GM18909 (cell line): ENCODE results near the gene NTSR1.

ENCODE experiments used
- ATAC-seq: cut with Tn5 transposase; IDR thresholded peaks from one replicate; pipeline ENCODE4 v1.9.1; 2021; ENCODE audit warnings: mild to moderate bottlenecking; ENCODE audit not compliant: unreplicated experiment, poor library complexity

NTSR1 gene

DNA sequence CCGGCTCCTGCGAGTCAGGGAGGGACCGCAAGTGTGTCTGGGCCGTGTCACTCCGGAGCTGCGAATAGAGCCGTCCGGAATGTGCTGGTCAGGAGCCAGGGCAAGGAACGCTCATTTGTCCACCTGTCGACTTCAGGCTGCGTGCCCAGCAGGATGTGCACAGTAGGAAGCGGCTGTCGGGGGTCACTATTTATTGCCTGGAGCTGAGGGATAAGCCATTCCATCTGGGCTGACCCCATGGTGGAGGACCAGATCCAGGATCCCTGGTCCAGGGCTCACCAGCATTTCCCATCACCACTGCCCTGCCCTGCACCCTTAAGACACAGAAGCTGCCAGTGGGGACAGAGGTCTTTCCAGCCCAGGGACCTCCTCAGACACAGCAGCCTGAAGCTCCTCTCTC is 14.7 kb downstream of the NTSR1 start:
- no peak for ATAC-seq

DNA sequence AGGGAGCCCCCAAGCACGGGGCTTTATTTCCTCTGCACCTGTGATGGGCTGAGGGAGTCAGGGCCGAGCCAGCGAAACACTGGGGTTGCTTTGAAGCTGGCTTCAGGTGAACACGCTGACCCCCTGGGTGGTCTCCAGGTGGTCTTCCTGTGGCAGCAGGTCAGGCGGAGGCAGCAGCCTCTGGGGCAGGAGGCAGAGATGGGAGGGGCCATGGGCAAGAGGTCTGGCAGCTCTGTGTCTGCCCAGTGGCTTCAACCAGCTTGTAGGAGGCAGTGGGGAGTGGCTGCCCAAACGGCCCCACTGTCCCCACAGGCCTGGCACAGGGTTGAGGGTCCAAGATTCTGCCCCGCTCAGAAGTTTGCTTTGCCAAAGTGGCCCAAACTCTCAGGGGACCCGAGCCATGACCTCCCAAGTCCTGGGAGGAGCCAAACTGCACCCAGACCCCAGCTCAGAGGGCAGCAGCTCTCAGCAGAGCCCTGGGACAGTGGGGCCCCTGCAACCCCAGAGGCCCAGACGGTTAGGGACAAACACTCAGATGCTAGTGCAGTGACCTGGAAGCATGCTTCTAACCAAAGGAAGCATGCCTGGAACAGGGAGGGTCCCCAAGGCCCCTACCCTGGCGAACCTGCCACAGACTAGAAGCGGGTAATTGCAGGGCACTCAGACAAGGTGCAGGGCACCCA is 15.3 kb downstream of the NTSR1 start:
- no peak for ATAC-seq

DNA sequence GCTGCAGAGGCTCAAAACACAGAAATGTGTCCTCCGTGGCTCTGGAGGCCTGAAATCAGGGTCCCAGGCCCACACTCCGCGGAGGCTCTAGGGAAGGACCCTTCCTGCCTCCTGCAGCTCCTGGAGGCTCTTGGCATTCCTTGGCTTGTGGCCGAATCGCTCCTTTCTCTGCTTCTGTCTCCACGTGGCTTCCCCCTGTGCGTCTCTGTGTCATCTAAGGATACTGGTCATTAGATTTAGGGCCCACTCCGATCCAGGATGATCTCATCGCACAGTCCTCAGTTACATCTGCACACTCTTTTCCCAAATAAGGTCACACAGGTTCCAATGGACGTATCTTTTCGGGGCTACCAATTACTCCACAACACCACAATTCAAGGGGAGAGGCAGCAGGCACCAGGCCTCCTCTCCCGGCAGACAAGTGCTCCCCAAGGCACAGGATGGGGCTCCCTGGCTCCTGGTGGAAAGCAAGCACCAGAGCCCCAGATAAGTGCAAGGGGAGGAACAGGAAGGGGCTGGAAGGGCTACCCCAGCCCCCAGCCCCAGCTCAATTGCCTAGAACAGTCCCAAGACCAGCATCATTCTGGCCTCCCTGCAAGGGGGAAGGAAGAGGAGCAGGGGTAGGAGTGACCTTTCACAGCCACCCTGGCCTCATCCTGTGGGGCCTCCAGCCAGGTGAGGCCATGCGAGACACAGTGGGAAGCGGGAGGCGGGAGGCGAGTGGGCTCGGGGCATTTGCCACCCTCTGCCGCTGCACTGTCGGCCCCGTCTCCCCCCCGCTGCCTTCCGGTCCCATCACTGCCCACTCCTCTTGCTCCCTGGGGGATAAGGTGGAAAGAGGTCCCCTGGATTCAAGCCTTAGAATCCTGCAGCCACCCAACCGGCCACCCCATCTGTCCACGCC is 16.3 kb downstream of the NTSR1 start:
- no peak for ATAC-seq

DNA sequence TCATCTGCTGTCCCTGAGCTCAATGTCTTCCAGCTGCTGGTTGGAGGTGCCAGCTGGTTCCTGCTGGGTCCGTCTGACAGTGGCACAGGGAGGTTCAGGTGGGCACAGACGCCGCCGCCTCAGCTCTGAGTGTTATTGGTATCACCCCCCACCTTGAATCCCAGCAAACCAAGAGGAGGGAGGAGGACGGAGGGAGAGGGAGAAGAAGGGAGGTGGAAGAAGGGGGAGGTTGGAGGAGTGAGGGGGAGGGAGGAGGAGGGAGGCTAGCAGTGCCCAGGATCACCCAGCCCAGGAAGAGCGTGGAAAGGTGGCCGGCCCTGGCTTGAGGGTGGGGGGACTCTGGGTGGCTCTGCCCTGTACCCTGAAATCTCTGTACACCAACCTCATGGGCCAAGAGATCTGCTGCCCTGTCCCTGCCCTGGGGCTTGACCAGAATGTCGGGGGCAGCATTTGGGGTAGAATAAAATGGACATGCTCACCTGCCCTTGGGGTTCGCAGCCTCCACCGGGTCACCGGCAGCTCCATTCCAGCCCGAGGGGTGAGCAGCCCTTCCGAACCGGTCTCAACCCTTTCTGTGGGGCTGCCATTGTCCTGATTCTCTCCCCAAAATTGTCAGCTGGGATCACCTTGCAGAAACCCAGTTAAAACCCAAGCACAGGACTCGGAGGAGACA is 17.1 kb downstream of the NTSR1 start:
- no peak for ATAC-seq

DNA sequence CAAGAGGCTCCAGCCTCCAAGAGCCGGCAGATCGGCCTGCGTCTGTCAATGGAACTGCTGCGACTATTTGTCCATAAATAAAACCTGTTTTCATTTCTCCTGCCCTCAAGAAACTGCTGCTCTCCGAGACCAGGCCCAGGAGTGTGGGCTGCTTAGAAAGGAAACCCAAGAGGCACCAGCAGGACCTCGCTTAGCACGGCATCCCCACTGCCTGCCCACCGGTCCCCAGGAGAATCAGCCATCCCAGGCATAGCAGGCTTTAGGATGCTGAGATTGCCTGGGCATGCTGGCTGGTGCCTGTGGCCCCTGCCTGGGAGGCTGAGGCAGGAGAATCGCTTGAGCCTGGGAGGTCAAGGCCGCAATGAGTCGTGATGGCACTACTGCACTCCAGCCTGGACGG is 17.6 kb downstream of the NTSR1 start:
- no peak for ATAC-seq

DNA sequence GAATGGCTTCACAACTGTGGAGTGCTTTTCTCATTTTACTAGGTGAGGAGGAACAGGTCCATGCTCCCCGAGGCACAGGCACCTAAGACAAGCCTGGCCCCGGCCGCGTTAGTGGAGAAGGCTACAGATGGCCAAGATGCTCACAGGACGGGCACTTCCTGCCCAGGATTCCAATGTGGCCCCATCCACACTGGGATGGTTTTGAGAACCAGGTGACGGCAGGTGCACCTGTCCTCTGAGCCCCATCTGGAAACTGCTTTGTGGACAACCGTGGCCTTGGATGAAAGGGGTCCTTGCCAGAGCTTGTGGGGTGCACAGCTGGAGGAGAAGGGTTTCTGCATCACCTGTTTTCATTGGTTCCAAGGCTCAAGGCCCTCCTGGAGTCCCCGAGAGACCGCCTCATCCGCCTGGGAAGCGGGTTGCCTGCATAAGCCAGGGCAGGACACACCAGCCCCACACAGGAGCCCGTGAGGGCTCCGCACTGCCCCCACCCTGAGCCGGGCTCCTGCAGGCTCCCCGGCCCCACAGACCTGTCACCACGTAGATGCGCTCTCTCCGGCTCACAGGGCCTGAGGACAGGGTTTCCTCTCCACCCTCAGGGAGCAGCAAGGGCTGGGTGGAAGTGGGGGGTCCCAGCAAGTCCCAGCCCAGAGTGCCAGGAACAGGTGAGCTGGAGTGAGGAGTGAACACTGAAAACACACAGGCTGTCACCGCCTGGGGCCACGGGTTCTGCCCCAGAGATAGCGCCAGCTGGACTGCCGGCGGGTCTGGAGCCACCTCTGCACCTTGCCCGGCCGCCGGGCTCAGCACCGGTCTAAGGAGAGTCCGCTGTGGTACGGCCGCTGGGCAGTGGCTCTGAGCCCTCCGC is 18.3 kb downstream of the NTSR1 start:
- no peak for ATAC-seq

DNA sequence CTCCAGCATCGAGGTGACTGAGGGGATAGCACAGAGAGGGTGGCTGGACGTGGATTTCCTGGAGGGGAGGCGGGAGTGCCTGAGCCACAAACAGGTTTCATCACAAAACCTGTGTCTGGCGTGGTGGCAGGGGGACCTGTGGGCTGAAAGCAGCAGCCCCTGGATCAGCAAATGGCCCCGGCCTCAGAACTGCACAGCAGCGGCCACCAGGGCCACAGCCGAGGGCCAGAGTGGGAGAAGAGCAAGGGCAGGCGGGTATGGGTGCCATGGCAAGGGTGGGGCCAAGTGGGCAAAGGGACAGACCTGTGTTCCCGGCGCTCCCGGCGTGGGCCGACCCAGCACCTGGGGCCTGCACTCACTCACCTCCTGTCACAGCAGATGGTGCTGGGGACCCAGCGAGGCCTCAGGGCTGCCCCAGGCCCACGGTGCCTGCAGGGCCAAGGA is 19.0 kb downstream of the NTSR1 start:
- no peak for ATAC-seq

DNA sequence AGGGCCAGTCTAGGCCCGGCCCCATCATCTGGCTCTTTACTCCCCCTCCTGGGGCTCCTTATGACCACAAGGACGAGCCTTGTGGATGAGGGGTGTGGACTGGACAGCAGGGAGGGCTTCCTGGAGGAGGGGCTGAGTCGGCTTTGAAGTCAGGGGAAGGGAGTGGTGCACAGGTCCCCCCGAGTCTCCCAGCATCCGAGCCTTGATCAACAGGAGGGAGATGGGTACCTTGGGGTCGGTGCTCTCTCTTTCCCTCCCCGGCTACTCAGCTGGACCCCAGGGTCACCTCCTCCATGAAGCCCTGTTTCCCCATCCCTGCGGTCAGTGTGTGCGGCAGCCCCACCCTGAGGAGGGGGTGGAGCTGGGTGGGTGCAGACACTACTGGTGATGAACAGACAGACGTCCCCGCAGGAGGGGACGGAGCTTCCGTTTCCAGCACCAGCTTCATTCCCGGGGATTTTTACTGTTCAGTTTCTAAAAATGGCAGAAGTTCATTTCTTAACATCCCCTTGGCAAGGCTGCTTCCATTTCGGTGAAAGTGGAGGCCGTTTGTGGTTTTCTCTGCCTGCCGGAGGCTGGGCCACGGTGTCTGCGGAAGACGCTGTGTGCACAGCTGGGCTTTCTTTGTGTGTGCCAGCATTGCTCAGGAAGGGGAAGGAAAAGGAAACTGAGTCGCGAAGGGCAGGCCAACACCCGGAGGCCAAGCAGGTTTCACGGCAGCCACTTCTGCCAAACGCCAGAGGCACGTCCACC is 19.6 kb downstream of the NTSR1 start:
- no peak for ATAC-seq

DNA sequence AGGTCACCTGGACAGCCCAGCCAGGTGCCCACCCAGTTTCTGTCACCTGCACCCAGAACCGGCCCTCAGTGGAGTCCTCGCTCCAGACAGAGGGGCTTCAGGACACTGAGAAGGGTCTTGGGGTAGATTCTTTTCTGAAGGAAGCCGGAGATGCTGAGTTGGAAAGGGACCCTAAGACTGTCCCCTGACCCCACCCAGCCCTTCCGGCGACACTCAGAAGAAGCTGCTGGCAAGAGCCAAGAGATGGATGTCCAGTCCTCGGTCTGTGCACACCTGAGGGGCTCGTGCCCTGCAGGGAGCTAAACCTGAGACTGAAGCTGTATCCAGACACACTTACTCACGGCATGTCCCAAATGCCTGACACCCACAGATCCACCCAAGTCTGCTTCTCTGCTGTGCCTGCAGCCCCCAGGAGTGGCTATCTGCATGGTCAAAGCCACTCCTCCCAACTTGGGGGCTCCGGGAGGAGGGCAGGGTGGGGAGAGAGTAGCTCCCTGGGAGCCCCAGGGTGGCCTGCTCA is 20.2 kb downstream of the NTSR1 start:
- no peak for ATAC-seq

DNA sequence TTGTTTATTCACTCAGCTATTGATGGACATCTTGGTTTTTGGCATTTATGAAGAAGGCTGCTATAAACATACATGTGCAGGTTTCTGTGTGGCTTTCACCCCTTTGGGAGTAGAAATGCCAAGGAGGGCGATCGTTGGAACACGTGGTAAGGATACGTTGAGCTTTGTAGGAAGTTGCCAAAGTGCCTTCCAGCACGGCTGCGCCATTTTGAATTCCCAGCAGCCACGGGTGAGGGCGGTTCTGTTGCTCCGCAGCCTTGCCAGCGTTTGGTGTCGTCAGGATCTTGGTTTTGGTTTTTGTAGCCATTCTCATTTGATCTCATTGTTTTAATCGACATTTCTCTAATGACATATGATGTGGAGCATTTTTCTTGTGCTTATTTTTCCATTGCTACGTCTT is 21.8 kb downstream of the NTSR1 start:
- ATAC-seq: no peak

DNA sequence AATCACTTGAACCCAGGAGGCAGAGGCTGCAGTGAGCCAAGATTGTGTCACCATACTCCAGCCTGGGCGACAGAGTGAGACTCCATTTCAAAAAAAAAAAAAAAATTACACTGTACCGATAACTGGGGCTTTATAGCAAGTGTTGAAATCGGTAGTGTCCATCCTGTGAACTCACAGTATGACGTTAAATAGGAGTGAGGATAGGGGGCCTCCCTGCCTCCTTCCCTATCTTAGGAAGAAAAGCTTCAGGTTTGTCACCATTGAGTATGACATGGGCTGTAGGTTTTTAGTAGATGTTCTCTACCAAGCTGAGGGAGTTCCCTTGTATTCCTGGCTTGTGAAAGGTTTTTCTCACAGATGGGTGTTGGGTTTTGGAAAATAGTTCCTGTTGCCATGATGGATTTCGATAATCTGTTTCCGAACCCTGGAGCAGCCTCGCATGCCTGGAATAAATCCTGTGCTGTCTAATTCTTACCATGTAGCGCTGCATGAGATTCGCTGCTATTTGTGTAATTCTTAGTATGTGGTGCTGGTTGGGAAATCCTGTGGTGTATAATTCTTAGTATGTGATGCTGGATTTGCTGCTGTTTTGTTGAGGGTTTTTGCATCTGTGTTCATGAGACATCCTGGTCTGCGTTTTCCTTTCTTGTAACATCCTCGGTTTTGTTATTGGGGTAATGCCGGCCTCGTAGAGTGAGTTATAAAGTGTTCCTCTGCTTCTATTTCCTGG is 23.6 kb downstream of the NTSR1 start:
- ATAC-seq: no peak

DNA sequence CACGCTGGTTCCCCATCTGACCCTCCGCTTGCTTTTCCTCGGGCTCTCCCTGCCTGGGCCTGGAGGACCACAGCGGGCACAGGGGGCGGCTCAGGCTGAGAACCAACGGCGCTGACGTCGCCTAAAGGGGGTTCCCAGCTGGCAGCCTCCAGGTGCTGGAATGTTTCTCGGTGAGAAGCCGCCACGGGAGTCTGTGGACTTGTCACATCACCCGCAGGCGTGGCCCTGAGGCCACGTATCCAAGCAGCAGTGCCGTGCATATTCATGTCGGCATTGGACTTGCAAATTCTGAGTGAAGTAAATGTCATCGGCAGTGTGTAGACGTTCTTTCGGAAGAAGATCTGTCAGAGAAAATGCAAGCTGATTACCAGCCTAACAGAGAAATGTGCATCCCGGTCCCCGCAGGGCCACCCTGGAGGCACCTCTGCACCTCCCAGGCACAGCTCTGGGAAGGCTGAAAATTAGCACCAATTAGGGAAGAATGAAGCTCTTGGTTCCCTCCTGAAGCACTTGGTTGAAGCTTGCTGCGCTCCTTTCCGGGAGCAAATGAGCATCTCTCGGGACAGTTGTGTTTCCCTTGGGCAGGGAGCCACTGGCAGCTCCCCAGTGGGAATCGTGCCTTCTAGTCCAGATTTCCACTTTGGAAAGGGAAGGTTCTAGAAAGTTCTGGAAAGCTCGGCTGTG is 24.3 kb downstream of the NTSR1 start:
- ATAC-seq: no peak

DNA sequence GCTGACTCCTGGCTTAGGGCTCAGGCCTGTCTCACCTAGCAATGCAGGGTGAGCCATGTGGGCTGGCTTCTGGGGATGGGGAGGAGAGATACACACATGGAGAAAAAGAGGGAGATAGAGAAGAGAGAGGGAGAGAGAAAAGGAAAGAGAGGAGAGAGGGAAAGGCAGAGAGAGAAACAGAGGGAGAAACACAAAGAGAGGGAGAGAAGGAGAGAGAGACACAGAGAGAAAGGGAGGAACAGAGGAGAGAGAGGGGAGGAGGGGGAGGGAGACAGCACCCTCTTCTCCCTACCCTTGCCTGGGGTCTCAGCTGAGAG is 24.8 kb downstream of the NTSR1 start:
- ATAC-seq: no peak

DNA sequence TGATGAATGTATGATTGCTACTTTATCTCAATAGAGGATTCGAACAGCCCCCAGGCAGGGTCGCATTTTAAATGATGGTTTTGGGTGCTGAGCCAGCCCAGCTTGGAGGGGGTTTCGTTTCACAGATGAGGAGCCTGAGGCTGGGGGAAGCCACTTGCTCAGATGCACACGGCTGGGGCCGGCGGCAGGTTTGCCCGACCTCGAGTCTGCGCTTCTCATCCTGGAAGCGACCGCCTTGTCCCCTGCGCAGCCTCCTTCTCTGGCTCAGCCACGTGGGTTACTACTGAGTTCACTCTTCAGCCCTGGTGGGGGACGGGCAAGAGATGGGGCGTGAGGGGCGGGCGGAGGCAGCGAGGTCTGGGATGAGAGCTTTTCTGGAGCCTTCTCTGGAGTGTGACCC is 25.3 kb downstream of the NTSR1 start:
- ATAC-seq: no peak

DNA sequence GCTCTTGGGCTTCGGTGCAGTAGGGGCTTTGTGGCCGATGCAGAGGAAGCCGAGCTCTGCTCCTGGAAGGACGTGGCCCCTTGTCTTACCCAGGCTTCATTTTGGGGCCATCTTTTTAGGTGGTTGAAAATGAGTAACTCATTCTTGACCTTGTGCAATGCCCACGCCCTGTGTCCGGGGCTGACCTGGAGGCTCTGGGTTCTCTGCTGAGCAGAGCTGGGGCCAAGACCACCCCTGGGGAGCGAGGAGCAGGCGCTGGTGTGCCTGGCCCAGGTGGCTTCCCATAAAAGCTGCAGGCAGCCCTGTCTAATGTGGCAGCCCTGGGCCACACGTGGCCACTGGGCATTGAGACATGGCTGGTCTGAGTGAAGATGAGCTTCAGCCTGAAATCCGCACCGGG is 25.7 kb downstream of the NTSR1 start:
- no peak for ATAC-seq

DNA sequence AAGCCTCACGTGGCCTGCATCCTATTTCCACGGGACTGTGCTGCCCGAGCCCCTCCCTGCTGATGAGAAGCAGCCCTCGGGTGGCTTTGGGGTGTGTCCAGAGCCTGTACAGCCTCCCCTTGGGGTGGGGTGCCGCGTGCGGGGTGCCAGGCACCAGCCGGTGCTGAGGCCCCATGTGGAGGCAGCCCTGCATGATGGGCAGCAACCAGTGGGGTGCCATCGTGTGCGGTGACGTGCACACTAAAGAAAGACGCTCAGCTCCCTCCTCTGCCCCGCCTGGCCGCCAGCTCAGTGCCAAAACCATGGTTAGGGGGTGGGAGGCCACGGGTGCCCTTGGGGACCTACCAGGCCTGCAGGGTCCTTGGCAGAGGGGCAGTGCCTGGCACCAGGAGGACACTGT is 26.2 kb downstream of the NTSR1 start:
- no peak for ATAC-seq

DNA sequence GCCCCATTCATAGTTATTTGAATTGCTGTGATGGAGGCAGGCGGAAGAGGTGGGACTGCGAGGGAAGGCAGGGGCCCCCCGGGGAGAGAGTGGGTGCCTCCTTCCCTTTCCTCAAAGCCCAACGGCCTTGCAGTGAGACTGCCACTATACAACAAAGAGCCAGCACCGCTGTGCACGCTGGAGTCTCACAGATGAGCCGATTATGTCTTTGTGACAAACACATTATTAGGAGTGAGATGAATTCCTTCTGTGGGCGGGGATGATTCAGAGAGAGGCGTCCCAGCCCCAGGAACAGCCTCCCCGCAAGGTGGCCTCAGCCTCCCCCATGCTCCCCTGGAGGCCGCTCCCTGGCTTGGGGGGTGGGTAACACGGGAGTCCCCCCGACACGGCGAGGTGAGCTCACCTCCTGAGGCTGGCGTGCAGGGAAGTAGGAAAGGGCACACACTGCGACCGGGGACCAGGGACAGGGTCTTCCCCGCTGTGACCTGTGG is 26.7 kb downstream of the NTSR1 start:
- ATAC-seq: no peak

DNA sequence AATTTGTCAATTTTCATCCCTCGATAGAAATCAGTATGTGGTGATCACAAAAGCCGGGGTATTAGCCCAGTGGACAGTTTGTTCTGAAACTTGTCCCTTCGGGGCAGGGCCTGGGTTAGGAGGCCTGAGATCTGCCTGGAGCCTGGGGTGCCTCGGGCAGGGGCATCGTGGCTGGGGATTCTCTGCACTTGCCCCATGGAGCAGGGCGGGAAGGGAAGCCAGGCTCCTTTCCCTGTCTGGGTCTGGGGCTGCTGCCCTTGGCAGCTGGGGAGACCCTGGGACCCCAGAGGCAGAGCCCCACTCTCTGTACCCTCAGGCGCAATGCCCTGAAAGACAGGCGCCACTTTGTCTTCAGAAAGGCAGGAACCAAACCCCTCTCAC is 27.4 kb downstream of the NTSR1 start:
- no peak for ATAC-seq
